Lower leg skin (tissue), 4 donors: ENCODE data around the gene CFAP43. TPM values are rescaled to one million over a fixed set of nuclear protein-coding genes. Genes with fewer than 3 reads are reported as not detected.

ENCODE experiments used
- DNase-seq, 2 donors: peaks; one replicate each; pipeline ENCODE4 v3.0.0-alpha.2; 2019; ENCODE audit warnings: low spot score in 2 of 2
- H3K4me3 ChIP-seq: fragments of 200-600 bp; sonication (generic); 2 replicates; pipeline ENCODE4 v1.5.1; 2017; ENCODE audit warnings: mild to moderate bottlenecking, low read depth; ENCODE audit not compliant: poor library complexity, severe bottlenecking
- POLR2A ChIP-seq, 2 donors: fragments of 450-650 bp; IDR thresholded peaks; one replicate each; pipeline ENCODE4 v1.6.1; 2016 to 2017; ENCODE audit warnings: antibody characterized with exemption in 2 of 2, mild to moderate bottlenecking in 1 of 2, moderate library complexity in 1 of 2
- WGBS, 2 donors: methylation state at CpG; one replicate each; pipeline ENCODE4 v1.1.5; 2018; 5-methylcytosine and 5-hydroxymethylcytosine counted together
- intact Hi-C: fragments of 100-400 bp; cut with DNase I; formaldehyde crosslinking; loops from one replicate; pipeline ENCODE4 v1.15.0; 2023; ENCODE audit warnings: low total_unique reads
- microRNA counts, 2 donors: library from miRNA; unstranded; fragments of <30 nt; microRNA quantifications; one replicate each; lab custom pipeline; 2016
- microRNA-seq, 2 donors: library from miRNA; unstranded; fragments of <30 nt; microRNA quantifications; one replicate each; pipeline ENCODE4, GENCODE V29; 2016; ENCODE audit warnings: borderline replicate concordance in 2 of 2, borderline number of aligned reads in 1 of 2
- total RNA-seq, 4 donors: library from RNA; depleted of rRNA; stranded (reverse); fragments of >200 nt; gene quantifications; one replicate each; pipeline ENCODE4 v1.1.0, GENCODE V29; 2016
- TF ChIP-seq, protein P1 (sequence below), 3 donors: fragments of 450-650 bp; IDR thresholded peaks; one replicate each; pipeline ENCODE4 v1.5.1; 2016; ENCODE audit warnings: antibody characterized with exemption in 3 of 3, mild to moderate bottlenecking in 3 of 3, moderate library complexity in 2 of 3

CFAP43 gene
- total RNA-seq, 4 donors from 2014 or later = 0.19 to 1.6 (median 0.50) TPM

DNA sequence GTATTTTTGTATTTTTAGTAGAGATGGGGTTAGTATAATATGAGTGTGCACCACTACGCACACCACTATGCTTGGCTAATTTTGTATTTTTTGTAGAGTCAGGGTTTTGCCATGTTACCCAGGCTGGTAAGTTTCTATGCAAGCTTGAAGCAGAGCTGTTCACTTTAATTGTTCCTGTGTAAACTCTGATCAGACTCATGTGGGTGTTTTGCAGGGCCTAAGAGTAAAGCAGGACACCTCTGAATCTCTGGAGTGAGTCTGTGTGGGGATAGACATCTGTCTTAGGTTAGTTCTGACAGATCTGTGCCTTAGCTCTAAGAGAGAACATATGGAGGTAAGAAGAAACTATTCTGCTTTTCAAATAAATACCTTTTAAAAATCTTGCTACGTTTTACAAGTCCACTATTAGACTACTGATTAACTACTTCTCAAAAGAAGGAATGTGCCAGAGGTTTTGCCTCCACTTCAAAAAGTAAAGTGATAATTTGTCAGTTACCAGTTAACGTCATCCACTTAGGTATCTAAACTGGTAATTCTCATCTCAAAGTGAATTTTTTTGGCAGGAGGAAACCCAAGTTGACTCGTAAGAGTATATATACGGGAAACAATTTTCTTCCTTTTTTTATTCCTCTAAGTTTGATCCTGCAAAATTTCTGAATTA, 147.6 kb downstream of the CFAP43 start:
- no peak overlapping the region for H3K4me3 ChIP-seq
- intact Hi-C loops = no loop called here
- 42 to 45% methylated on average over 5 of the region's 5 CpGs for WGBS, 2 donors

DNA sequence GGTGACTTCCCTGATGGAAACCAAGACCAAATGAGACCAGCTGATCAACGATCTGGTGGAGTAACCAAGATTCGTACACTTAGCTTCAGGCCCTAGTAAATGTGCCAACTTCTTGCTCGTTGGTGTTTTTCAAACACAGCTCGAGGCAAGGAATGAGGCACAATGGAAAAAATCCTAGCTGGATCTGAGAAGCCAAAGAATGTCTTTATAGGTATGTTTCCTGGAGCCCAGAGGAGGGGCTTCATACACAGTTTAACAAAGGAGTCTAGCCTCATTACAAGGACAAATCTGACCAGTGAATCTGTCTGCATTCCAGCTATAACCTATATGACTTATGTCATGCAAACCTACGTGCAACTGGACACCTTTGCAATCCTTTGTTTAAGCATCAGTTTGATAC, 150.2 kb downstream of the CFAP43 start:
- TF ChIP-seq POLR2A (IDR thresholded peaks at IDR 0.05) = no peak
- TF ChIP-seq, protein P1, sequence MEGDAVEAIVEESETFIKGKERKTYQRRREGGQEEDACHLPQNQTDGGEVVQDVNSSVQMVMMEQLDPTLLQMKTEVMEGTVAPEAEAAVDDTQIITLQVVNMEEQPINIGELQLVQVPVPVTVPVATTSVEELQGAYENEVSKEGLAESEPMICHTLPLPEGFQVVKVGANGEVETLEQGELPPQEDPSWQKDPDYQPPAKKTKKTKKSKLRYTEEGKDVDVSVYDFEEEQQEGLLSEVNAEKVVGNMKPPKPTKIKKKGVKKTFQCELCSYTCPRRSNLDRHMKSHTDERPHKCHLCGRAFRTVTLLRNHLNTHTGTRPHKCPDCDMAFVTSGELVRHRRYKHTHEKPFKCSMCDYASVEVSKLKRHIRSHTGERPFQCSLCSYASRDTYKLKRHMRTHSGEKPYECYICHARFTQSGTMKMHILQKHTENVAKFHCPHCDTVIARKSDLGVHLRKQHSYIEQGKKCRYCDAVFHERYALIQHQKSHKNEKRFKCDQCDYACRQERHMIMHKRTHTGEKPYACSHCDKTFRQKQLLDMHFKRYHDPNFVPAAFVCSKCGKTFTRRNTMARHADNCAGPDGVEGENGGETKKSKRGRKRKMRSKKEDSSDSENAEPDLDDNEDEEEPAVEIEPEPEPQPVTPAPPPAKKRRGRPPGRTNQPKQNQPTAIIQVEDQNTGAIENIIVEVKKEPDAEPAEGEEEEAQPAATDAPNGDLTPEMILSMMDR (IDR thresholded peaks at IDR 0.05) = no peak
- WGBS, 2 donors = 36 to 40% methylated on average over 5 of the region's 5 CpGs
- intact Hi-C loops = no loop called here
- no peak for DNase-seq
- no peak overlapping the region for H3K4me3 ChIP-seq

More for the DNA sequence above, 147.6 kb downstream of the CFAP43 start:
- no peak for DNase-seq
- TF ChIP-seq, protein P1 (IDR thresholded peaks at IDR 0.05) = no peak
- no peak for TF ChIP-seq POLR2A (IDR thresholded peaks at IDR 0.05)

DNA sequence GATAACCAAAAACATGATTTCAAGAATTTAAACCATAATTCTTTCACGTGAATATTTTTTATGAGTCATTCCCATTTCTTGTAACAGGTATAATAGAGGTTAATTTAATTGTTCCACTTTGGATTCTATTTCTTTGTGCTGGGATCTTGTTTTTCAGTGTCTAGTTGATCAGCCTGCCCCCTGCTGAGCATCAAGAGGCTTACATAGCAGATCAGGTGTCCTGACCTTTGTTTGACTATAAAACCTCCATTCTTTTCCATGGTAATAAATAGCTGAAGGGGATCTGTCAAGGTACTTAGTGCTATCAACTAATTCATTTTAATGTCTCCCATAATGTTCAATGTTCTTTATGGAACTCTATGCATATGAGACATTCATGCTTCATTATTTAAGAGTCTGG, 151.4 kb downstream of the CFAP43 start:
- H3K4me3 ChIP-seq = no peak overlapping the region
- intact Hi-C loops = no loop called here
- TF ChIP-seq POLR2A (IDR thresholded peaks at IDR 0.05) = no peak
- TF ChIP-seq, protein P1 (IDR thresholded peaks at IDR 0.05) = no peak
- 25 to 26% methylated on average over 1 of the region's 1 CpG for WGBS, 2 donors
- DNase-seq = no peak

MicroRNAs within 50 kb of the gene (microRNA counts, 767-probe panel; counts per million panel counts)
- 0 to 358 counts per million in 2 donors for microRNA hsa-miR-609 (lab: Ali Mortazavi, UCI)

Small RNA genes lying within 50 kb of the gene (microRNA-seq; reads per million reads assigned to microRNA genes)
- 0 to 0.68 reads per million in 2 donors for gene MIR4482
- 0 reads per million in 2 donors for gene MIR609

Other genes starting within 250 kb of the CFAP43 start
- 1,000 to 10,000 TPM in 1 of 4 donors, 100 to 1,000 TPM in 3; 653 to 1,410 (median 857) TPM for gene COL17A1, start 146.5 kb downstream of the CFAP43 start, total RNA-seq
- gene SFR1, start 110.2 kb downstream of the CFAP43 start, total RNA-seq = 1 to 10 TPM; 2.1 to 10.0 (median 3.5) TPM
- 10 to 100 TPM; 46.4 to 82.3 (median 69.9) TPM for gene GSTO1, start 22.5 kb upstream of the CFAP43 start, total RNA-seq
- 10 to 100 TPM; 19.9 to 29.8 (median 22.6) TPM for gene GSTO2, start 36.8 kb upstream of the CFAP43 start, total RNA-seq
- gene ITPRIP, start 106.1 kb upstream of the CFAP43 start, total RNA-seq = 100 to 1,000 TPM in 3 of 4 donors, 10 to 100 TPM in 1; 77.8 to 182 (median 141) TPM
- gene CFAP58, start 121.5 kb upstream of the CFAP43 start, total RNA-seq = under 1 TPM in 3 of 4 donors, not detected in 1; 0.42 to 0.55 (median 0.44) TPM